ENCODE measurements around the gene MTCH1.

GRCh38 chr6:37018198-37019064 lies 32.4 kb upstream of the MTCH1 start:
- no peak for TF ChIP-seq POLR2A (IDR thresholded peaks at IDR 0.05; ENCODE audit: low read length)
- TF ChIP-seq GATA1 (IDR thresholded peaks at IDR 0.05; ENCODE audit: low read depth, low read length), result no peak
